Ovary (tissue), 9 donors: Measurements from ENCODE around the gene CD101. TPM values are rescaled to one million over a fixed set of nuclear protein-coding genes. Genes with fewer than 3 reads are reported as not detected.

Experiments
- DNase-seq, 5 donors: peaks; one replicate each; pipeline ENCODE4 v3.0.0-alpha.2; 2019 to 2020
- H3K27ac ChIP-seq, 2 donors: fragments of 200-600 bp; one replicate each; pipeline versions ENCODE4 v1.5.1 to v1.8.0; 2019 to 2022
- H3K27me3 ChIP-seq: fragments of 200-600 bp; one replicate; pipeline ENCODE4 v1.8.0; 2022
- H3K36me3 ChIP-seq: fragments of 200-600 bp; sonication (generic); one replicate; pipeline ENCODE4 v1.5.1; 2019
- H3K4me1 ChIP-seq: one replicate; pipeline ENCODE4 v1.8.1; 2013; ENCODE audit warnings: mild to moderate bottlenecking, moderate library complexity; ENCODE audit not compliant: insufficient read depth
- H3K4me3 ChIP-seq: fragments of 200-600 bp; sonication (generic); one replicate; pipeline ENCODE4 v1.5.1; 2017
- H3K9me3 ChIP-seq, 2 donors: fragments of 200-600 bp in 1 of 2; sonication (generic) in 1 of 2; one replicate each; pipeline versions ENCODE4 v1.5.1 to v1.8.1; 2013 to 2019; ENCODE audit warnings: mild to moderate bottlenecking in 1 of 2, moderate library complexity in 1 of 2
- EP300 ChIP-seq: sonication (generic); formaldehyde crosslinking; IDR thresholded peaks from one replicate; pipeline ENCODE4 v1.6.1; 2017; ENCODE audit warnings: antibody characterized with exemption
- POLR2A ChIP-seq: fragments of 450-650 bp; IDR thresholded peaks from one replicate; pipeline ENCODE4 v1.6.1; 2017; ENCODE audit warnings: antibody characterized with exemption, mild to moderate bottlenecking, moderate library complexity
- WGBS, 3 donors: extraction: QIAGEN DNeasy Blood & Tissue Kit in 1 of 3; methylation state at CpG; one replicate each; pipeline versions ENCODE4 v1.1.5 to v1.1.7; 2013 to 2017; 5-methylcytosine and 5-hydroxymethylcytosine counted together
- intact Hi-C, 4 donors: fragments of 100-400 bp; cut with DNase I; formaldehyde crosslinking; loops; one replicate each; pipeline versions ENCODE4 v1.11.0 to v1.15.1; 2022 to 2023
- polyA plus RNA-seq, 2 donors: library from polyadenylated mRNA; stranded (reverse); fragments of 200-250 nt in 1 of 2; fragments of 350-450 nt in 1 of 2; fragmentation: Illumina TruSeq in 1 of 2; extraction: RNeasy Lipid Tissue Mini Kit (QIAGEN cat#74804) in 1 of 2; gene quantifications; one replicate each; pipeline ENCODE4 v1.2.3, GENCODE V29; 2013 to 2014
- small RNA-seq: library from RNA; depleted of rRNA; stranded (forward); fragments of <200 nt; gene quantifications from one replicate; pipeline ENCODE3, GENCODE V24; 2016
- total RNA-seq, 7 donors: library from RNA; depleted of rRNA in 2 of 7; stranded (reverse); fragments of >200 nt in 2 of 7; fragmentation: NEBNext Ultra II Directional in 3 of 7; extraction: Animal tissue kit (Norgen Biotek cat#: 25700) in 3 of 7; gene quantifications; one replicate each; pipeline versions ENCODE4 v1.1.0 to v1.2.4, GENCODE V29; 2016 to 2023
- TF ChIP-seq, protein P1 (sequence below), 3 donors: fragments of 450-650 bp in 2 of 3; fragments of 200-600 bp in 1 of 3; IDR thresholded peaks; one replicate each; pipeline versions ENCODE4 v1.5.1 to v1.8.0; 2016 to 2022; ENCODE audit warnings: antibody characterized with exemption in 3 of 3, mild to moderate bottlenecking in 1 of 3
- donor health status: DM: no; HTN: no; CAD: no; lungs with moderate emphysema.
- donor health status: DM: no; HTN: no; CAD: no.
- donor health status: Bipolar disorder and iron deficiency.
- donor health status: DM: yes; HTN: yes; CAD: no.
- donor health status: DM: no; HTN: no; CAD: no.
- donor health status: DM: yes; HTN: yes; CAD: no.

Gene CD101
- total and polyA plus RNA-seq, 9 donors = 0.30 to 1.6 (median 1.1) TPM

GRCh38 chr1:117076648-117077047 is 75.1 kb downstream of the CD101 start:
- no peaks in the 10 kb centered on the region for H3K9me3 ChIP-seq

GRCh38 chr1:117077267-117077666 is 75.7 kb downstream of the CD101 start:
- no peak for DNase-seq
- 59 to 69% (median 68%) methylated on average over 3 of the region's 3 CpGs for WGBS, 3 donors
- intact Hi-C loops = loop anchor here in 1 of 4 donors (10.0 kb wide), 1 partner anchor 208 kb away; no protein-coding TSS in a partner anchor
- Histone ChIP-seq H3K4me1 (no peaks in the 10 kb centered on the region), H3K27ac (no peak overlapping the region), H3K4me3 (no peak overlapping the region), H3K36me3 (no peaks in the 10 kb centered on the region), H3K9me3 (no peaks in the 10 kb centered on the region), H3K27me3 (no peaks in the 10 kb centered on the region)
- TF ChIP-seq POLR2A = no peak
- TF ChIP-seq, protein P1, sequence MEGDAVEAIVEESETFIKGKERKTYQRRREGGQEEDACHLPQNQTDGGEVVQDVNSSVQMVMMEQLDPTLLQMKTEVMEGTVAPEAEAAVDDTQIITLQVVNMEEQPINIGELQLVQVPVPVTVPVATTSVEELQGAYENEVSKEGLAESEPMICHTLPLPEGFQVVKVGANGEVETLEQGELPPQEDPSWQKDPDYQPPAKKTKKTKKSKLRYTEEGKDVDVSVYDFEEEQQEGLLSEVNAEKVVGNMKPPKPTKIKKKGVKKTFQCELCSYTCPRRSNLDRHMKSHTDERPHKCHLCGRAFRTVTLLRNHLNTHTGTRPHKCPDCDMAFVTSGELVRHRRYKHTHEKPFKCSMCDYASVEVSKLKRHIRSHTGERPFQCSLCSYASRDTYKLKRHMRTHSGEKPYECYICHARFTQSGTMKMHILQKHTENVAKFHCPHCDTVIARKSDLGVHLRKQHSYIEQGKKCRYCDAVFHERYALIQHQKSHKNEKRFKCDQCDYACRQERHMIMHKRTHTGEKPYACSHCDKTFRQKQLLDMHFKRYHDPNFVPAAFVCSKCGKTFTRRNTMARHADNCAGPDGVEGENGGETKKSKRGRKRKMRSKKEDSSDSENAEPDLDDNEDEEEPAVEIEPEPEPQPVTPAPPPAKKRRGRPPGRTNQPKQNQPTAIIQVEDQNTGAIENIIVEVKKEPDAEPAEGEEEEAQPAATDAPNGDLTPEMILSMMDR (IDR thresholded peaks at IDR 0.05) = no peak
- TF ChIP-seq EP300 = no peak

More at GRCh38 chr1:117076648-117077047, 75.1 kb downstream of the CD101 start:
- TF ChIP-seq, protein P1 (IDR thresholded peaks at IDR 0.05) = no peak
- no peak for TF ChIP-seq POLR2A
- TF ChIP-seq EP300 = no peak
- intact Hi-C loops = loop anchor here in 1 of 4 donors (10.0 kb wide), 1 partner anchor 208 kb away; no protein-coding TSS in a partner anchor
- Histone ChIP-seq H3K4me3 (no peak overlapping the region), H3K27me3 (no peaks in the 10 kb centered on the region), H3K4me1 (no peaks in the 10 kb centered on the region), H3K36me3 (no peaks in the 10 kb centered on the region), H3K27ac (no peak overlapping the region)
- DNase-seq = no peak
- 95 to 96% (median 96%) methylated on average over 5 of the region's 5 CpGs for WGBS, 3 donors

- Histone ChIP-seq H3K36me3 (no peaks in the 10 kb centered on the region), H3K4me1 (no peaks in the 10 kb centered on the region), H3K27me3 (no peaks in the 10 kb centered on the region), H3K9me3 (no peaks in the 10 kb centered on the region), H3K27ac (no peak overlapping the region), H3K4me3 (no peak overlapping the region)
- TF ChIP-seq, protein P1 (IDR thresholded peaks at IDR 0.05) = no peak
- TF ChIP-seq EP300 = no peak
- no peak for TF ChIP-seq POLR2A
- intact Hi-C loops = loop anchor here in 1 of 4 donors (10.0 kb wide), 1 partner anchor 205 kb away; no protein-coding TSS in a partner anchor
- WGBS, 3 donors = 78 to 86% (median 80%) methylated on average over 6 of the region's 6 CpGs
- no peak for DNase-seq
Measured at GRCh38 chr1:117079737-117080136, 78.2 kb downstream of the CD101 start.

GRCh38 chr1:117084231-117084630 is 82.7 kb downstream of the CD101 start:
- H3K4me1 ChIP-seq = no peaks in the 10 kb centered on the region
- no peak overlapping the region for H3K27ac ChIP-seq
- no peak overlapping the region for H3K4me3 ChIP-seq
- H3K9me3 ChIP-seq = no peaks in the 10 kb centered on the region
- 80 to 82% (median 81%) methylated on average over 6 of the region's 6 CpGs for WGBS, 3 donors
- TF ChIP-seq POLR2A (no peak), EP300 (no peak)
- no peak for DNase-seq
- no peaks in the 10 kb centered on the region for H3K27me3 ChIP-seq
- intact Hi-C loops = no loop called here
- H3K36me3 ChIP-seq = no peaks in the 10 kb centered on the region

Small RNA genes within 50 kb of the gene (small RNA-seq; reads per million reads assigned to genes)
- gene RNA5SP55 = not detected

Other genes with a start within 250 kb of the CD101 start
- gene CD2, start 247.3 kb upstream of the CD101 start, total RNA-seq = 1 to 10 TPM in 3 of 7 donors, under 1 TPM in 4; 0.30 to 2.0 (median 0.82) TPM
- 10 to 100 TPM in 1 of 2 donors, 1 to 10 TPM in 1; 1.0 to 11.1 TPM for gene CD2, start 247.3 kb upstream of the CD101 start, polyA plus RNA-seq
- gene PTGFRN, start 91.8 kb upstream of the CD101 start, total RNA-seq = 10 to 100 TPM; 26.0 to 87.6 (median 65.8) TPM
- gene PTGFRN, start 91.8 kb upstream of the CD101 start, polyA plus RNA-seq = 100 to 1,000 TPM in 1 of 2 donors, 10 to 100 TPM in 1; 22.9 to 106 TPM
- gene TTF2, start 58.6 kb downstream of the CD101 start, total RNA-seq = 10 to 100 TPM in 6 of 7 donors, 1 to 10 TPM in 1; 8.2 to 14.0 (median 12.5) TPM
- 1 to 10 TPM; 2.1 to 9.4 TPM for gene TTF2, start 58.6 kb downstream of the CD101 start, polyA plus RNA-seq
- 1 to 10 TPM; 2.9 to 7.7 (median 6.6) TPM for gene TRIM45, start 120.0 kb downstream of the CD101 start, total RNA-seq
- 1 to 10 TPM; 4.9 to 5.4 TPM for gene TRIM45, start 120.0 kb downstream of the CD101 start, polyA plus RNA-seq
- gene VTCN1, start 209.2 kb downstream of the CD101 start, total RNA-seq = 10 to 100 TPM in 1 of 7 donors, 1 to 10 TPM in 2, under 1 TPM in 2, not detected in 2; 0.32 to 17.6 (median 1.9) TPM
- under 1 TPM; 0.05 to 0.25 TPM for gene VTCN1, start 209.2 kb downstream of the CD101 start, polyA plus RNA-seq